Sigmoid colon (tissue), 4 donors: ENCODE results near the gene SLIT3.

ENCODE experiments used
- EP300 ChIP-seq, 4 donors: sonication (generic); formaldehyde crosslinking; IDR thresholded peaks; one replicate each; pipeline ENCODE4 v1.6.1; 2017; ENCODE audit warnings: antibody characterized with exemption in 4 of 4
- POLR2A ChIP-seq, 2 donors: fragments of 450-650 bp; IDR thresholded peaks; one replicate each; pipeline ENCODE4 v1.6.1; 2016; ENCODE audit warnings: antibody characterized with exemption in 2 of 2, mild to moderate bottlenecking in 2 of 2, moderate library complexity in 2 of 2
- POLR2AphosphoS5 ChIP-seq, 4 donors: sonication (generic); formaldehyde crosslinking; IDR thresholded peaks; one replicate each; pipeline ENCODE4 v1.6.1; 2017; ENCODE audit warnings: antibody characterized with exemption in 4 of 4
- TF ChIP-seq, protein P1 (sequence below), 4 experiments: fragments of 450-650 bp in 3 of 4; fragments of 200-600 bp in 1 of 4; IDR thresholded peaks; one replicate each; pipeline ENCODE4 v1.5.1; 2016 to 2019; ENCODE audit warnings: antibody characterized with exemption in 4 of 4, mild to moderate bottlenecking in 3 of 4, moderate library complexity in 2 of 4

GRCh38 chr5:169125571-169125970, 175.4 kb downstream of the SLIT3 start:
- TF ChIP-seq, protein P1, sequence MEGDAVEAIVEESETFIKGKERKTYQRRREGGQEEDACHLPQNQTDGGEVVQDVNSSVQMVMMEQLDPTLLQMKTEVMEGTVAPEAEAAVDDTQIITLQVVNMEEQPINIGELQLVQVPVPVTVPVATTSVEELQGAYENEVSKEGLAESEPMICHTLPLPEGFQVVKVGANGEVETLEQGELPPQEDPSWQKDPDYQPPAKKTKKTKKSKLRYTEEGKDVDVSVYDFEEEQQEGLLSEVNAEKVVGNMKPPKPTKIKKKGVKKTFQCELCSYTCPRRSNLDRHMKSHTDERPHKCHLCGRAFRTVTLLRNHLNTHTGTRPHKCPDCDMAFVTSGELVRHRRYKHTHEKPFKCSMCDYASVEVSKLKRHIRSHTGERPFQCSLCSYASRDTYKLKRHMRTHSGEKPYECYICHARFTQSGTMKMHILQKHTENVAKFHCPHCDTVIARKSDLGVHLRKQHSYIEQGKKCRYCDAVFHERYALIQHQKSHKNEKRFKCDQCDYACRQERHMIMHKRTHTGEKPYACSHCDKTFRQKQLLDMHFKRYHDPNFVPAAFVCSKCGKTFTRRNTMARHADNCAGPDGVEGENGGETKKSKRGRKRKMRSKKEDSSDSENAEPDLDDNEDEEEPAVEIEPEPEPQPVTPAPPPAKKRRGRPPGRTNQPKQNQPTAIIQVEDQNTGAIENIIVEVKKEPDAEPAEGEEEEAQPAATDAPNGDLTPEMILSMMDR (IDR thresholded peaks at IDR 0.05) = no peak
- TF ChIP-seq POLR2A (IDR thresholded peaks at IDR 0.05) = no peak
- TF ChIP-seq POLR2AphosphoS5 (IDR thresholded peaks at IDR 0.05) = no peak
- TF ChIP-seq EP300 (IDR thresholded peaks at IDR 0.05) = no peak
